CD4-positive, alpha-beta T cell (primary cell): ENCODE results near the gene ADAMTS12. TPM values are rescaled to one million over a fixed set of nuclear protein-coding genes. Genes with fewer than 3 reads are reported as not detected.

Experiments
- ATAC-seq: fragments of 200-7000 bp; cut with Tn5 transposase; one replicate; pipeline ENCODE4 v1.10.0; 2022; ENCODE audit warnings: mild to moderate bottlenecking; ENCODE audit not compliant: poor library complexity
- CTCF ChIA-PET: fragments of 350-600 bp; sonication (Branson Sonifier 250); formaldehyde crosslinking; loops from one replicate; lab custom pipeline; 2021; ENCODE audit warnings: antibody characterized with exemption, inconsistent platforms; lab: Charles Lee
- POLR2A ChIA-PET: fragments of 350-600 bp; sonication (Branson Sonifier 250); formaldehyde crosslinking; loops from one replicate; lab custom pipeline; 2021; ENCODE audit warnings: antibody characterized with exemption, inconsistent platforms; lab: Charles Lee
- DNase-seq, 14 experiments: peaks; one replicate each; pipeline ENCODE4 v3.0.0-alpha.2; 2013 to 2020; ENCODE audit warnings: mixed read lengths in 2 of 14
- H3K27ac ChIP-seq, 2 donors: one replicate each; pipeline versions ENCODE4 v1.5.1 to v1.7.0; 2013; ENCODE audit warnings: low read length in 2 of 2, low read depth in 1 of 2, mild to moderate bottlenecking in 1 of 2
- H3K27me3 ChIP-seq, 2 experiments: 1 replicate in 1 of 2; 2 replicates in 1 of 2; pipeline versions ENCODE4 v1.6.1 to v1.7.0; 2013; ENCODE audit warnings: low read length in 2 of 2, control low read depth in 1 of 2, mild to moderate bottlenecking in 1 of 2, moderate library complexity in 1 of 2; ENCODE audit not compliant: insufficient read depth in 2 of 2, control insufficient read depth in 1 of 2
- H3K36me3 ChIP-seq: one replicate; pipeline ENCODE4 v1.6.1; 2013; ENCODE audit warnings: low read length, control low read depth; ENCODE audit not compliant: insufficient read depth
- H3K4me1 ChIP-seq: one replicate; pipeline ENCODE4 v1.6.1; 2013; ENCODE audit warnings: low read length, control low read depth; ENCODE audit not compliant: insufficient read depth
- H3K4me3 ChIP-seq: one replicate; pipeline ENCODE4 v1.5.1; 2013; ENCODE audit warnings: mild to moderate bottlenecking, low read length, moderate library complexity
- H3K9me3 ChIP-seq, 2 experiments: 1 replicate in 1 of 2; 2 replicates in 1 of 2; pipeline versions ENCODE4 v1.6.1 to v1.7.0; 2013; ENCODE audit warnings: low read length in 2 of 2, mild to moderate bottlenecking in 2 of 2, control low read depth in 1 of 2, moderate library complexity in 1 of 2; ENCODE audit not compliant: control insufficient read depth in 1 of 2, insufficient read depth in 1 of 2
- H3K27ac Mint-ChIP-seq: one replicate; pipeline ENCODE4 v1.8.0; 2020; ENCODE audit warnings: mixed read lengths
- H3K27me3 Mint-ChIP-seq: one replicate; pipeline ENCODE4 v1.8.0; 2021; ENCODE audit warnings: mixed read lengths
- H3K36me3 Mint-ChIP-seq: one replicate; pipeline ENCODE4 v1.8.0; 2021; ENCODE audit warnings: low read depth, mixed read lengths
- H3K4me1 Mint-ChIP-seq: one replicate; pipeline ENCODE4 v1.8.0; 2021; ENCODE audit warnings: low read depth, mixed read lengths
- H3K4me3 Mint-ChIP-seq: one replicate; pipeline ENCODE4 v1.8.0; 2020; ENCODE audit warnings: mild to moderate bottlenecking, mixed read lengths
- H3K9me3 Mint-ChIP-seq: one replicate; pipeline ENCODE4 v1.8.0; 2020; ENCODE audit warnings: mixed read lengths
- intact Hi-C, 2 experiments: fragments of 100-400 bp; cut with DNase I in 1 of 2; cut with micrococcal nuclease in 1 of 2; formaldehyde crosslinking; loops; one replicate each; pipeline versions ENCODE4 v1.15.1 to v1.9.0; 2023 to 2025; cut with DNase I, micrococcal nuclease
- total RNA-seq, 174 experiments: library from RNA in 2 of 174; stranded (reverse) in 2 of 174; gene quantifications; one replicate each; pipeline ENCODE4 v1.2.3 and lab custom pipeline; 2021 to 2026
- TF ChIP-seq, protein P1 (sequence below): fragments of 200-600 bp; IDR thresholded peaks from one replicate; pipeline ENCODE4 v1.8.0; 2022; ENCODE audit warnings: antibody characterized with exemption, mild to moderate bottlenecking

The ADAMTS12 gene
- total RNA-seq, 2 experiments from 2014 or later = 0.06 TPM; not detected in 1

DNA sequence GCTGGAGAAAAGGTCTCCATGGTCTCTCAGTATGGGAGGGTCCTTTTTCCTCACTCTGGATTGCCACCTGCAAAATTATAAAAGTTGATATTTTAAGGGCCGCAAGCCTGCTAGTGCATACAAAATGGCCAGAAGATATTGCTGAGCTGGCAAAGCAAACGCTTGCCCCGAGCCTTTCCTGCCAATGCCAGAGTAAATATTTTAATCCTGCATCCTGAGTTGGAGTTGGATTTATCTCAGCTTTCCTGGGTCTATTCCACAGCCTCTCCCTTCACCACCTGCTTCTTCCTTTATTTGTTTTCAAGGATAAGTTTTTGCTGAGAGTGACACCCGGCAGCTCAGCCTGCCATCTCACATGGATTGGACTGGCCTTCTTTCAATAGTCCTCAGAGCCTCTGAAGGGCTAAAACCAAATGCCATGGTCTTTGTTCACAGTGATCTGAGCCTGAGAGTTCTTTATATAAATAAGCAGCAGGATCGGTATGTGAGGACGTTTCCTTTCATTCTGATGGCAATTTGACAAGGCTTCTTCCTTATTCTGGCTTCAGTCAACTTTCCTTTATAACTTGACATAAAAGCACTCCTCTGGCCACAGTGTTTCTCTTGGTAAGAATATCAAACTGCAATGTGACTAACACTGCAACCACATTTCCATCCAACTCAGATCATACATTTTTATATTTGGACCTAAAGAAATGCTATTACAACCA is 170.1 kb downstream of the ADAMTS12 start:
- Mint-ChIP-seq H3K4me1 (no peaks in the 10 kb centered on the region), H3K36me3 (no peaks in the 10 kb centered on the region), H3K27ac (no peak overlapping the region), H3K4me3 (no peak overlapping the region), H3K27me3 (no peaks in the 10 kb centered on the region), H3K9me3 (no peaks in the 10 kb centered on the region)
- no peak for ATAC-seq
- intact Hi-C loops = no loop called here
- no peaks in the 10 kb centered on the region for H3K4me1 ChIP-seq
- H3K27me3 ChIP-seq = no peaks in the 10 kb centered on the region
- no peaks in the 10 kb centered on the region for H3K36me3 ChIP-seq
- ChIA-PET CTCF (no interaction called here), POLR2A (no interaction called here)
- no peak overlapping the region for H3K4me3 ChIP-seq
- DNase-seq = no peak
- TF ChIP-seq, protein P1, sequence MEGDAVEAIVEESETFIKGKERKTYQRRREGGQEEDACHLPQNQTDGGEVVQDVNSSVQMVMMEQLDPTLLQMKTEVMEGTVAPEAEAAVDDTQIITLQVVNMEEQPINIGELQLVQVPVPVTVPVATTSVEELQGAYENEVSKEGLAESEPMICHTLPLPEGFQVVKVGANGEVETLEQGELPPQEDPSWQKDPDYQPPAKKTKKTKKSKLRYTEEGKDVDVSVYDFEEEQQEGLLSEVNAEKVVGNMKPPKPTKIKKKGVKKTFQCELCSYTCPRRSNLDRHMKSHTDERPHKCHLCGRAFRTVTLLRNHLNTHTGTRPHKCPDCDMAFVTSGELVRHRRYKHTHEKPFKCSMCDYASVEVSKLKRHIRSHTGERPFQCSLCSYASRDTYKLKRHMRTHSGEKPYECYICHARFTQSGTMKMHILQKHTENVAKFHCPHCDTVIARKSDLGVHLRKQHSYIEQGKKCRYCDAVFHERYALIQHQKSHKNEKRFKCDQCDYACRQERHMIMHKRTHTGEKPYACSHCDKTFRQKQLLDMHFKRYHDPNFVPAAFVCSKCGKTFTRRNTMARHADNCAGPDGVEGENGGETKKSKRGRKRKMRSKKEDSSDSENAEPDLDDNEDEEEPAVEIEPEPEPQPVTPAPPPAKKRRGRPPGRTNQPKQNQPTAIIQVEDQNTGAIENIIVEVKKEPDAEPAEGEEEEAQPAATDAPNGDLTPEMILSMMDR = no peak
- H3K9me3 ChIP-seq = peaks cover 0 to under 1% of the 10 kb centered on the region in 2 experiments
- H3K27ac ChIP-seq = no peak overlapping the region

DNA sequence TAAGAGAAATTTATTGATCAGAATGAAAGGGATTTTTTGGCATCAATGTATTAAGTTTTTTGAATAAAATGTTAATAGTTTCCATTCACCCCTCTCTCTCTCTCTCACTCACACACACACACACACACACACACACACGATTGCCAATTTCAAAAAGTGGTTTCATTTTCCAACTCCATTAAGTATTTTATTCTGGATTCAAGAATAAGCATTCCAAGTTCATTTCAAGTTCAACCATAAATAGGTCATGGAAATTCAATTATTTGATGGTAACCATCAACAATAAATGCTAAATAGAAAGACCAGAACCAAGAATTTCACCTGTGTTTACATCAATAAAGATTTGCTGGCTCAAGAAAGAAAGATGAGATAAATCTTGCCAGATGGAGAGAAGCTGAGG is 171.6 kb downstream of the ADAMTS12 start:
- CTCF ChIA-PET = interaction anchor here (0.7 kb wide), 1 partner anchor 728 kb away, joined by 3 read pairs; no protein-coding TSS in a partner anchor
- Histone ChIP-seq H3K36me3 (no peaks in the 10 kb centered on the region), H3K27me3 (no peaks in the 10 kb centered on the region), H3K4me1 (no peaks in the 10 kb centered on the region), H3K4me3 (no peak overlapping the region), H3K9me3 (no peaks in the 10 kb centered on the region), H3K27ac (no peak overlapping the region)
- no peak for DNase-seq
- no peak overlapping the region for H3K4me3 Mint-ChIP-seq
- ATAC-seq = no peak
- POLR2A ChIA-PET = no interaction called here
- no peaks in the 10 kb centered on the region for H3K36me3 Mint-ChIP-seq
- H3K27me3 Mint-ChIP-seq = no peaks in the 10 kb centered on the region
- TF ChIP-seq, protein P1 = no peak
- peaks cover under 1% of the 10 kb centered on the region for H3K9me3 Mint-ChIP-seq
- H3K4me1 Mint-ChIP-seq = no peaks in the 10 kb centered on the region
- H3K27ac Mint-ChIP-seq = no peak overlapping the region
- intact Hi-C loops = no loop called here

DNA sequence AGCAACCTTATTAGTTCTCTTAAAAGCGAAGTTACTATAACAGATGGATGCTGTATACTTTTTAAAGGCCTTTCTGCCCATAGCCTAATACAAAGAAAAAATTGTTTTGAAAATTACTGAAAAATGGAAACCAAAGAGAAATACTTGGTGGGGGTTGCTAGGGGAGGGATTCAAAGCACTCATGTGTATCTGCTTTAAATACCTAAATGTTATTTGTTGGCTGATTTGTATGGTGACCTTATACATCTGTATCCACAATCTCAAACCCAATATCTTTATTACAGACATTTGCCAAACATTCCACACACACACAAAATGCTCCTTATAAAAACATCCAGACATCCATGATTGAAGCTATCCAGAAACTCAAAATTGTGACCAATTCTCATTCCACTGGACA is 172.0 kb downstream of the ADAMTS12 start:
- Mint-ChIP-seq H3K4me3 (no peak overlapping the region), H3K27me3 (no peaks in the 10 kb centered on the region), H3K36me3 (no peaks in the 10 kb centered on the region), H3K9me3 (peaks cover 2% of the 10 kb centered on the region), H3K27ac (no peak overlapping the region), H3K4me1 (no peaks in the 10 kb centered on the region)
- intact Hi-C loops = no loop called here
- ChIA-PET CTCF (interaction anchor here (0.7 kb wide), 1 partner anchor 727 kb away, joined by 3 read pairs; no protein-coding TSS in a partner anchor), POLR2A (no interaction called here)
- ATAC-seq = no peak
- Histone ChIP-seq H3K9me3 (no peaks in the 10 kb centered on the region), H3K27me3 (no peaks in the 10 kb centered on the region), H3K27ac (no peak overlapping the region), H3K4me3 (no peak overlapping the region), H3K36me3 (no peaks in the 10 kb centered on the region), H3K4me1 (no peaks in the 10 kb centered on the region)
- TF ChIP-seq, protein P1 = no peak
- no peak for DNase-seq
